ENCODE data around the gene TTC28.
"Not testable (repeated sequence)": the region's sequence is repeated elsewhere in the genome, so short reads cannot be mapped to it uniquely, and the experiment has no call there.

Gene TTC28

GRCh38 chr22:28364105-28364504 lies 315.5 kb downstream of the TTC28 start:
- H3K36me3 ChIP-seq (ENCODE audit: control insufficient read depth, insufficient read depth, low read length); H3K27me3 ChIP-seq (replicated peaks; ENCODE audit: control insufficient read depth, insufficient read depth, low read length, poor library complexity, severe bottlenecking); H3K4me3 ChIP-seq (ENCODE audit: insufficient read depth, low read depth, low read length, poor library complexity, severe bottlenecking); H3K4me1 ChIP-seq (ENCODE audit: control insufficient read depth, insufficient read depth, low read length, poor library complexity, severe bottlenecking); DNase-seq; H3K9me3 ChIP-seq (ENCODE audit: control insufficient read depth, low read length); H3K27ac ChIP-seq (ENCODE audit: insufficient read depth, low read length, poor library complexity, severe bottlenecking): not testable (repeated sequence)

GRCh38 chr22:28360939-28361338 lies 318.7 kb downstream of the TTC28 start:
- Histone ChIP-seq H3K4me3 (ENCODE audit: insufficient read depth, low read depth, low read length, poor library complexity, severe bottlenecking) (no peak overlapping the region), H3K27ac (ENCODE audit: insufficient read depth, low read length, poor library complexity, severe bottlenecking) (no peak overlapping the region), H3K4me1 (ENCODE audit: control insufficient read depth, insufficient read depth, low read length, poor library complexity, severe bottlenecking) (no peaks in the 10 kb centered on the region), H3K36me3 (ENCODE audit: control insufficient read depth, insufficient read depth, low read length) (no peaks in the 10 kb centered on the region), H3K9me3 (ENCODE audit: control insufficient read depth, low read length) (no peaks in the 10 kb centered on the region), H3K27me3 (replicated peaks; ENCODE audit: control insufficient read depth, insufficient read depth, low read length, poor library complexity, severe bottlenecking) (no peaks in the 10 kb centered on the region)
- DNase-seq, result no peak

GRCh38 chr22:28358312-28358711 lies 321.3 kb downstream of the TTC28 start:
- Histone ChIP-seq H3K4me1 (ENCODE audit: control insufficient read depth, insufficient read depth, low read length, poor library complexity, severe bottlenecking) (no peaks in the 10 kb centered on the region), H3K27me3 (replicated peaks; ENCODE audit: control insufficient read depth, insufficient read depth, low read length, poor library complexity, severe bottlenecking) (no peaks in the 10 kb centered on the region), H3K9me3 (ENCODE audit: control insufficient read depth, low read length) (no peaks in the 10 kb centered on the region), H3K36me3 (ENCODE audit: control insufficient read depth, insufficient read depth, low read length) (no peaks in the 10 kb centered on the region), H3K27ac (ENCODE audit: insufficient read depth, low read length, poor library complexity, severe bottlenecking) (no peak overlapping the region), H3K4me3 (ENCODE audit: insufficient read depth, low read depth, low read length, poor library complexity, severe bottlenecking) (no peak overlapping the region)
- no peak for DNase-seq

GRCh38 chr22:28357193-28357592 lies 322.4 kb downstream of the TTC28 start:
- Histone ChIP-seq H3K27me3 (replicated peaks; ENCODE audit: control insufficient read depth, insufficient read depth, low read length, poor library complexity, severe bottlenecking) (no peaks in the 10 kb centered on the region), H3K4me1 (ENCODE audit: control insufficient read depth, insufficient read depth, low read length, poor library complexity, severe bottlenecking) (no peaks in the 10 kb centered on the region), H3K9me3 (ENCODE audit: control insufficient read depth, low read length) (no peaks in the 10 kb centered on the region), H3K4me3 (ENCODE audit: insufficient read depth, low read depth, low read length, poor library complexity, severe bottlenecking) (no peak overlapping the region), H3K36me3 (ENCODE audit: control insufficient read depth, insufficient read depth, low read length) (no peaks in the 10 kb centered on the region), H3K27ac (ENCODE audit: insufficient read depth, low read length, poor library complexity, severe bottlenecking) (no peak overlapping the region)
- no peak for DNase-seq

GRCh38 chr22:28351476-28351875 lies 328.2 kb downstream of the TTC28 start:
- no peaks in the 10 kb centered on the region for H3K9me3 ChIP-seq (ENCODE audit: control insufficient read depth, low read length)
- H3K27me3 ChIP-seq (replicated peaks; ENCODE audit: control insufficient read depth, insufficient read depth, low read length, poor library complexity, severe bottlenecking), result peaks cover 3% of the 10 kb centered on the region
- no peaks in the 10 kb centered on the region for H3K4me1 ChIP-seq (ENCODE audit: control insufficient read depth, insufficient read depth, low read length, poor library complexity, severe bottlenecking)
- no peak overlapping the region for H3K4me3 ChIP-seq (ENCODE audit: insufficient read depth, low read depth, low read length, poor library complexity, severe bottlenecking)
- H3K27ac ChIP-seq (ENCODE audit: insufficient read depth, low read length, poor library complexity, severe bottlenecking), result no peak overlapping the region
- H3K36me3 ChIP-seq (ENCODE audit: control insufficient read depth, insufficient read depth, low read length), result no peaks in the 10 kb centered on the region
- no peak for DNase-seq

GRCh38 chr22:28348613-28349609 lies 330.7 kb downstream of the TTC28 start:
- H3K9me3 ChIP-seq (ENCODE audit: control insufficient read depth, low read length), result no peaks in the 10 kb centered on the region
- H3K36me3 ChIP-seq (ENCODE audit: control insufficient read depth, insufficient read depth, low read length), result no peaks in the 10 kb centered on the region
- peaks cover 3% of the 10 kb centered on the region for H3K27me3 ChIP-seq (replicated peaks; ENCODE audit: control insufficient read depth, insufficient read depth, low read length, poor library complexity, severe bottlenecking)
- no peak overlapping the region for H3K27ac ChIP-seq (ENCODE audit: insufficient read depth, low read length, poor library complexity, severe bottlenecking)
- DNase-seq, result no peak
- no peak overlapping the region for H3K4me3 ChIP-seq (ENCODE audit: insufficient read depth, low read depth, low read length, poor library complexity, severe bottlenecking)
- H3K4me1 ChIP-seq (ENCODE audit: control insufficient read depth, insufficient read depth, low read length, poor library complexity, severe bottlenecking), result no peaks in the 10 kb centered on the region

GRCh38 chr22:28346308-28346707 lies 333.3 kb downstream of the TTC28 start:
- Histone ChIP-seq H3K36me3 (ENCODE audit: control insufficient read depth, insufficient read depth, low read length) (no peaks in the 10 kb centered on the region), H3K27me3 (replicated peaks; ENCODE audit: control insufficient read depth, insufficient read depth, low read length, poor library complexity, severe bottlenecking) (peaks cover 3% of the 10 kb centered on the region), H3K9me3 (ENCODE audit: control insufficient read depth, low read length) (no peaks in the 10 kb centered on the region), H3K4me1 (ENCODE audit: control insufficient read depth, insufficient read depth, low read length, poor library complexity, severe bottlenecking) (no peaks in the 10 kb centered on the region), H3K27ac (ENCODE audit: insufficient read depth, low read length, poor library complexity, severe bottlenecking) (no peak overlapping the region), H3K4me3 (ENCODE audit: insufficient read depth, low read depth, low read length, poor library complexity, severe bottlenecking) (no peak overlapping the region)
- no peak for DNase-seq

- no peak for DNase-seq
- no peak overlapping the region for H3K27ac ChIP-seq (ENCODE audit: insufficient read depth, low read length, poor library complexity, severe bottlenecking)
- no peak overlapping the region for H3K4me3 ChIP-seq (ENCODE audit: insufficient read depth, low read depth, low read length, poor library complexity, severe bottlenecking)
- no peaks in the 10 kb centered on the region for H3K4me1 ChIP-seq (ENCODE audit: control insufficient read depth, insufficient read depth, low read length, poor library complexity, severe bottlenecking)
- H3K9me3 ChIP-seq (ENCODE audit: control insufficient read depth, low read length), result no peaks in the 10 kb centered on the region
- no peaks in the 10 kb centered on the region for H3K27me3 ChIP-seq (replicated peaks; ENCODE audit: control insufficient read depth, insufficient read depth, low read length, poor library complexity, severe bottlenecking)
- no peaks in the 10 kb centered on the region for H3K36me3 ChIP-seq (ENCODE audit: control insufficient read depth, insufficient read depth, low read length)
Measured at GRCh38 chr22:28344918-28345703, 334.5 kb downstream of the TTC28 start.

GRCh38 chr22:28341001-28341400 lies 338.6 kb downstream of the TTC28 start:
- Histone ChIP-seq H3K27me3 (replicated peaks; ENCODE audit: control insufficient read depth, insufficient read depth, low read length, poor library complexity, severe bottlenecking) (no peaks in the 10 kb centered on the region), H3K27ac (ENCODE audit: insufficient read depth, low read length, poor library complexity, severe bottlenecking) (no peak overlapping the region), H3K9me3 (ENCODE audit: control insufficient read depth, low read length) (no peaks in the 10 kb centered on the region), H3K4me1 (ENCODE audit: control insufficient read depth, insufficient read depth, low read length, poor library complexity, severe bottlenecking) (no peaks in the 10 kb centered on the region), H3K36me3 (ENCODE audit: control insufficient read depth, insufficient read depth, low read length) (no peaks in the 10 kb centered on the region), H3K4me3 (ENCODE audit: insufficient read depth, low read depth, low read length, poor library complexity, severe bottlenecking) (no peak overlapping the region)
- DNase-seq, result no peak

- DNase-seq, result no peak
- Histone ChIP-seq H3K4me1 (ENCODE audit: control insufficient read depth, insufficient read depth, low read length, poor library complexity, severe bottlenecking) (no peaks in the 10 kb centered on the region), H3K27me3 (replicated peaks; ENCODE audit: control insufficient read depth, insufficient read depth, low read length, poor library complexity, severe bottlenecking) (no peaks in the 10 kb centered on the region), H3K4me3 (ENCODE audit: insufficient read depth, low read depth, low read length, poor library complexity, severe bottlenecking) (no peak overlapping the region), H3K9me3 (ENCODE audit: control insufficient read depth, low read length) (no peaks in the 10 kb centered on the region), H3K36me3 (ENCODE audit: control insufficient read depth, insufficient read depth, low read length) (no peaks in the 10 kb centered on the region), H3K27ac (ENCODE audit: insufficient read depth, low read length, poor library complexity, severe bottlenecking) (no peak overlapping the region)
Measured at GRCh38 chr22:28333088-28333487, 346.6 kb downstream of the TTC28 start.
